Smooth muscle cell (in vitro differentiated cells): Measurements from ENCODE around the gene KCNV2. TPM values are rescaled to one million over a fixed set of nuclear protein-coding genes. Genes with fewer than 3 reads are reported as not detected.
A peak's percentile ranks its signal among the peaks of the same experiment; 100 is the strongest.

ENCODE experiments used
- DNase-seq: peaks from one replicate; lab custom pipeline; 2025; ENCODE audit not compliant: unreplicated experiment; lab: John Stamatoyannopoulos, UW
- H2AFZ ChIP-seq: fragments of 200-600 bp; sonication (generic); 2 replicates; pipeline ENCODE4 v1.6.0; 2016; ENCODE audit warnings: antibody characterized with exemption, low read depth, mild to moderate bottlenecking
- H3F3A ChIP-seq: fragments of 200-600 bp; sonication (generic); 2 replicates; pipeline ENCODE4 v1.6.0; 2017; ENCODE audit warnings: antibody characterized with exemption, low read depth
- H3K27ac ChIP-seq: fragments of 200-600 bp; sonication (generic); 2 replicates; pipeline ENCODE4 v1.5.1; 2016; ENCODE audit warnings: low read depth, mild to moderate bottlenecking
- H3K27me3 ChIP-seq: fragments of 200-600 bp; sonication (generic); 2 replicates; pipeline ENCODE4 v1.6.1; 2016; ENCODE audit warnings: low read depth, mild to moderate bottlenecking
- H3K36me3 ChIP-seq: fragments of 200-600 bp; sonication (generic); 2 replicates; pipeline ENCODE4 v1.5.1; 2016; ENCODE audit warnings: low read depth
- H3K4me1 ChIP-seq: fragments of 200-600 bp; sonication (generic); 2 replicates; pipeline ENCODE4 v1.5.1; 2016; ENCODE audit warnings: low read depth
- H3K4me2 ChIP-seq: fragments of 200-600 bp; sonication (generic); 2 replicates; pipeline ENCODE4 v1.6.0; 2016; ENCODE audit warnings: mild to moderate bottlenecking
- H3K4me3 ChIP-seq: fragments of 200-600 bp; sonication (generic); 2 replicates; pipeline ENCODE4 v1.5.1; 2016; ENCODE audit warnings: mild to moderate bottlenecking
- H3K79me2 ChIP-seq: fragments of 200-600 bp; sonication (generic); 2 replicates; pipeline ENCODE4 v1.6.0; 2016; ENCODE audit warnings: low read depth, mild to moderate bottlenecking
- H3K9ac ChIP-seq: fragments of 200-600 bp; sonication (generic); 2 replicates; pipeline ENCODE4 v1.6.0; 2016; ENCODE audit warnings: low read depth
- H3K9me3 ChIP-seq: fragments of 200-600 bp; sonication (generic); replicated peaks from 2 replicates; pipeline ENCODE4 v1.5.1; 2016; ENCODE audit warnings: low read depth
- H4K20me1 ChIP-seq: fragments of 200-600 bp; sonication (generic); 2 replicates; pipeline ENCODE4 v1.6.0; 2016; ENCODE audit warnings: low read depth
- WGBS: methylation state at CpG from one replicate; pipeline ENCODE4 v1.1.7; 2016; ENCODE audit warnings: low lambda C conversion rate; 5-methylcytosine and 5-hydroxymethylcytosine counted together
- polyA plus RNA-seq: library from polyadenylated mRNA; unstranded; fragments of >200 nt; fragmentation: Nextera tagmentation; extraction: Ambion mirVana; gene quantifications from 2 replicates; pipeline ENCODE4 v1.2.1, GENCODE V29; 2016
- total RNA-seq: library from RNA; depleted of rRNA; stranded (reverse); fragments of >200 nt; gene quantifications from 2 replicates; pipeline ENCODE4 v1.2.3, GENCODE V29; 2014
- TF ChIP-seq, protein P1 (sequence below): fragments of 200-600 bp; sonication (generic); IDR thresholded peaks from 2 replicates; pipeline ENCODE4 v1.5.1; 2017; ENCODE audit warnings: borderline replicate concordance, mild to moderate bottlenecking, antibody characterized with exemption; ENCODE audit not compliant: insufficient read depth, poor library complexity, severe bottlenecking

Gene KCNV2
- total and polyA plus RNA-seq, 2 experiments from 2014 or later, result not detected

DNA sequence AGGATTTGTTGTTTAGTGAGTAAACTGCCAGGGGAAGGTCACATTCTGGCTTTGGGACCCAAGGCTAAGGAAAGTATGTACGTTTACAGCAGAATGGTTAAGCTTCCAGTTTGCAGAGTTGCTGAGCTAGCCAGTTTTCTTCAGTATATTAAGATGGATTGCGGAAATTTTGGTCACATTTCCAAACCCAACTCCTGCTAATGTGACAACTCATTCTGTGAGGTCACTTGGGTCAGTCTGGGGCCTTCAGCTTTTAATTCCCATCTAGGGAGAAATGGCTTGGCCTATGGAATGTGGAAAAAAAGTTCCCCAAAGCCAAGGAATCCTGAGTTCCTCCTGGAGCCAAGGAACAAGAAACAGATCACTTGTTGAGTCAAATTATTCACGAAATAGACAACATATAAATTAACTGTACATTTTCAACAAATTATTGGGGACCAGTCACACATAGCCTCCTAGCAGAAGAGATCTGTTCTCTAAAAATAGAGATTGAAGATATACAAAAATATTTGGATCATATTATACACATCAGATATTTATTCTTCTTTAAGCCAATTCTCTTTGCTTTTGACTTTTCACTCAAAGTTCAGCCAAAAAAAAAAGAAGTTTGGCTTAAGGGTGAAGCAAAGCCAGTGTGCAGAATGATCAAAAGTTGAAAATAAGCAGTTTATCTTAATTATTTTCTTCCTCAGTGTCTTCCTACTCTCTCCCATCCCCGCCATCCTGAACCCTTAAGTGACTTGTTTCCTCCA is 8.8 kb downstream of the KCNV2 start:
- 64% methylated on average over 4 of the region's 4 CpGs for WGBS
- Histone ChIP-seq H3K36me3 (no peaks in the 10 kb centered on the region), H3K27me3 (no peaks in the 10 kb centered on the region), H3F3A (peaks cover 6% of the 10 kb centered on the region), H3K27ac (peak overlapping the region; percentile 4), H3K9ac (no peak overlapping the region), H4K20me1 (no peaks in the 10 kb centered on the region), H3K4me1 (peaks cover 4% of the 10 kb centered on the region), H3K9me3 (no peaks in the 10 kb centered on the region), H3K79me2 (no peaks in the 10 kb centered on the region), H3K4me3 (no peak overlapping the region), H2AFZ (no peak overlapping the region), H3K4me2 (no peak overlapping the region)
- TF ChIP-seq, protein P1, sequence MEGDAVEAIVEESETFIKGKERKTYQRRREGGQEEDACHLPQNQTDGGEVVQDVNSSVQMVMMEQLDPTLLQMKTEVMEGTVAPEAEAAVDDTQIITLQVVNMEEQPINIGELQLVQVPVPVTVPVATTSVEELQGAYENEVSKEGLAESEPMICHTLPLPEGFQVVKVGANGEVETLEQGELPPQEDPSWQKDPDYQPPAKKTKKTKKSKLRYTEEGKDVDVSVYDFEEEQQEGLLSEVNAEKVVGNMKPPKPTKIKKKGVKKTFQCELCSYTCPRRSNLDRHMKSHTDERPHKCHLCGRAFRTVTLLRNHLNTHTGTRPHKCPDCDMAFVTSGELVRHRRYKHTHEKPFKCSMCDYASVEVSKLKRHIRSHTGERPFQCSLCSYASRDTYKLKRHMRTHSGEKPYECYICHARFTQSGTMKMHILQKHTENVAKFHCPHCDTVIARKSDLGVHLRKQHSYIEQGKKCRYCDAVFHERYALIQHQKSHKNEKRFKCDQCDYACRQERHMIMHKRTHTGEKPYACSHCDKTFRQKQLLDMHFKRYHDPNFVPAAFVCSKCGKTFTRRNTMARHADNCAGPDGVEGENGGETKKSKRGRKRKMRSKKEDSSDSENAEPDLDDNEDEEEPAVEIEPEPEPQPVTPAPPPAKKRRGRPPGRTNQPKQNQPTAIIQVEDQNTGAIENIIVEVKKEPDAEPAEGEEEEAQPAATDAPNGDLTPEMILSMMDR, result no peak
- DNase-seq, result no peak

DNA sequence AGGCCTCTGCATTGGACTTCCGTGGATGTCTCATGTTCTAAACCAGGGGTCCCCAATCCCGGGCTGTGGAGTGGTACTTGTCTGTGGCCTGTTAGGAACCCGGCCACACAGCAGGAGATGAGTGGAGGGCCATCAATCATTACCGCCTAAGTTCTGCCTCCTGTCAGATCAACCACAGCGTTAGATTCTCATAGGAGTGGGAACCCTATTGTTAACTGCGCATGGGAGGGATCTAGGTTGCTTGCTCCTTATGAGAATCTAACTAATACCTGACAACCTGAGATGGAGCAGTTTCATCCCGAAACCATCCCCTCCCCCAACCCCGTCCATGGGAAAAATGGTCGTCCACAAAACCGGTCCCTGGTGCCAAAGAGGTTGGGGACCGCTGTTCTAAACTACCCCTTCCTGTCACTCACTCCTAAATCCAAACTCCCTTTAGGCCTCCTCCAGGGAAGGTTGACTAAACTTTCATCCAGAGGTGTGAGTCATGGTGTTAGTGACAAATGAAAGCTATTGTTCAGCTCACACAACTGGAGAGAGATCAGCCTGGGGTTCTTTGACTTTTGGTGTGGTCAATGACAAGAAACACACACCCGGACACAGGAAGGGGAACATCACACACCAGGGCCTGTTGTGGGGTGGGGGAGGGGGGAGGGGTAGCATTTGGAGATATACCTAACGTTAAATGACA is 9.5 kb downstream of the KCNV2 start:
- WGBS, result 84% methylated on average over 13 of the region's 13 CpGs
- H3K27me3 ChIP-seq, result no peaks in the 10 kb centered on the region
- H3F3A ChIP-seq, result peaks cover 6% of the 10 kb centered on the region
- H3K36me3 ChIP-seq, result no peaks in the 10 kb centered on the region
- no peak overlapping the region for H3K4me2 ChIP-seq
- no peaks in the 10 kb centered on the region for H3K9me3 ChIP-seq
- H4K20me1 ChIP-seq, result no peaks in the 10 kb centered on the region
- H2AFZ ChIP-seq, result no peak overlapping the region
- H3K27ac ChIP-seq, result no peak overlapping the region
- no peak overlapping the region for H3K4me3 ChIP-seq
- H3K9ac ChIP-seq, result no peak overlapping the region
- DNase-seq, result no peak
- peaks cover 6% of the 10 kb centered on the region for H3K4me1 ChIP-seq
- no peaks in the 10 kb centered on the region for H3K79me2 ChIP-seq
- TF ChIP-seq, protein P1, result no peak

DNA sequence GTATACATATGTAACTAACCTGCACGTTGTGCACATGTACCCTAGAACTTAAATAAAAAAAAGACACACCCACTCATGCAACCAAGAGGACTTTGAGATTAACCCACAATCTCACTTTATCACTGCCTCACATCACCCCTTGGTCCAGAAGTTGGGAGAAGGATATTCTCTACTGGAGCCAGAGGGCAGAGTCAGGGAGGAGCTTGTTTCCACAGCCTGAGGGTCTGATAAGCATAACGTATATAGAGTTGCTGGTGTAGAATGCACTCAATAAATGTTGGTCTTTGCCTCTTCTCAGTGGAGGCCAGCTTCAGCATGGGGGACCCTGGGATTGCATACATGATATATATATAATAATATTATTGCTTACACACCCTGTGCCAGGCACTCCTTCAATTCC is 10.1 kb downstream of the KCNV2 start:
- Histone ChIP-seq H3K27me3 (no peaks in the 10 kb centered on the region), H3K79me2 (no peaks in the 10 kb centered on the region), H4K20me1 (no peaks in the 10 kb centered on the region), H3F3A (peaks cover 6% of the 10 kb centered on the region), H2AFZ (no peak overlapping the region), H3K27ac (no peak overlapping the region), H3K4me1 (peaks cover 6% of the 10 kb centered on the region), H3K36me3 (no peaks in the 10 kb centered on the region), H3K4me2 (no peak overlapping the region), H3K9ac (no peak overlapping the region), H3K9me3 (no peaks in the 10 kb centered on the region), H3K4me3 (no peak overlapping the region)
- TF ChIP-seq, protein P1, result no peak
- WGBS, result 65% methylated on average over 2 of the region's 2 CpGs
- DNase-seq, result no peak
